IMR-90 (cell line): ENCODE results near the gene ATP6V0C. TPM values are rescaled to one million over a fixed set of nuclear protein-coding genes. Genes with fewer than 3 reads are reported as not detected.

ENCODE experiments used
- ATAC-seq: fragments of 200-7000 bp; cut with Tn5 transposase; 2 replicates; pipeline ENCODE4 v1.9.1; 2020; ENCODE audit warnings: low read depth, mild to moderate bottlenecking, moderate library complexity
- BruUV-seq: library from RNA; stranded (reverse); fragments of 400-500 nt; replicated peaks from 2 replicates; lab custom pipeline; 2021; lab: Mats Ljungman, UMichigan
- CTCF ChIA-PET: fragments of 300-600 bp; formaldehyde crosslinking; extraction: SDS; loops from one replicate; lab custom pipeline; 2021; ENCODE audit warnings: antibody characterized with exemption; lab: Yijun Ruan, JAX
- POLR2A ChIA-PET: fragments of 300-600 bp; sonication (Branson Sonifier 250); formaldehyde crosslinking; loops from one replicate; lab custom pipeline; 2022; ENCODE audit warnings: antibody characterized with exemption; ENCODE audit not compliant: unreplicated experiment; lab: Charles Lee
- DNase-seq: peaks from one replicate; pipeline ENCODE4 v3.0.0; 2013
- H2AFZ ChIP-seq: replicated peaks from 2 replicates; pipeline ENCODE3; 2013; ENCODE audit warnings: low read length, mild to moderate bottlenecking; ENCODE audit not compliant: poor library complexity
- H2AK5ac ChIP-seq: 2 replicates; pipeline ENCODE4 v1.6.1; 2013; ENCODE audit warnings: low read depth, low read length, inconsistent platforms
- H2AK9ac ChIP-seq: replicated peaks from 2 replicates; pipeline ENCODE3; 2013; ENCODE audit warnings: mild to moderate bottlenecking, low read depth, low read length, moderate library complexity; ENCODE audit not compliant: poor library complexity
- H2BK120ac ChIP-seq: 2 replicates; pipeline ENCODE4 v1.6.1; 2013; ENCODE audit warnings: low read depth, low read length, inconsistent platforms
- H2BK15ac ChIP-seq: 3 replicates; pipeline ENCODE4 v1.6.1; 2013; ENCODE audit warnings: low read depth, low read length, inconsistent platforms
- H2BK20ac ChIP-seq: 2 replicates; pipeline ENCODE4 v1.6.1; 2013; ENCODE audit warnings: low read depth, mild to moderate bottlenecking, inconsistent platforms, low read length, moderate library complexity
- H2BK5ac ChIP-seq: 2 replicates; pipeline ENCODE4 v1.6.1; 2013; ENCODE audit warnings: mild to moderate bottlenecking, low read depth, low read length, inconsistent platforms; ENCODE audit not compliant: poor library complexity, severe bottlenecking
- H3K14ac ChIP-seq: replicated peaks from 2 replicates; pipeline ENCODE4 v1.6.1; 2013; ENCODE audit warnings: low read depth, low read length, inconsistent platforms
- H3K18ac ChIP-seq: 2 replicates; pipeline ENCODE4 v1.6.1; 2013; ENCODE audit warnings: low read depth, low read length, control low read depth
- H3K23ac ChIP-seq: 2 replicates; pipeline ENCODE4 v1.6.1; 2013; ENCODE audit warnings: low read depth, low read length, inconsistent platforms
- H3K27ac ChIP-seq: 2 replicates; pipeline ENCODE4 v1.5.1; 2013; ENCODE audit warnings: mild to moderate bottlenecking, control low read depth, low read length; ENCODE audit not compliant: insufficient read depth
- H3K27me3 ChIP-seq: 2 replicates; pipeline ENCODE4 v1.6.1; 2013; ENCODE audit warnings: low read length; ENCODE audit not compliant: control insufficient read depth, insufficient read depth
- H3K36me3 ChIP-seq: 2 replicates; pipeline ENCODE4 v1.6.1; 2013; ENCODE audit warnings: low read length, mixed read lengths; ENCODE audit not compliant: control insufficient read depth, insufficient read depth
- H3K4ac ChIP-seq: 2 replicates; pipeline ENCODE4 v1.6.1; 2013; ENCODE audit warnings: low read depth, low read length, inconsistent platforms
- H3K4me1 ChIP-seq: 2 replicates; pipeline ENCODE4 v1.6.1; 2013; ENCODE audit warnings: low read length, mixed read lengths; ENCODE audit not compliant: control insufficient read depth, insufficient read depth
- H3K4me2 ChIP-seq: 2 replicates; pipeline ENCODE4 v1.6.1; 2013; ENCODE audit warnings: low read depth, mild to moderate bottlenecking, control low read depth, low read length, moderate library complexity
- H3K4me3 ChIP-seq: 2 replicates; pipeline ENCODE4 v1.5.1; 2013; ENCODE audit warnings: low read depth, mild to moderate bottlenecking, control low read depth, low read length, moderate library complexity; ENCODE audit not compliant: insufficient read depth
- H3K56ac ChIP-seq: 2 replicates; pipeline ENCODE4 v1.6.1; 2013; ENCODE audit warnings: low read length, inconsistent platforms; ENCODE audit not compliant: insufficient read depth; ENCODE audit errors: extremely low read depth
- H3K79me1 ChIP-seq, 2 experiments: 2 replicates each; pipeline ENCODE4 v1.6.1; 2013; ENCODE audit warnings: low read length in 2 of 2, inconsistent platforms in 1 of 2, low read depth in 1 of 2
- H3K9ac ChIP-seq: 2 replicates; pipeline ENCODE4 v1.6.1; 2013; ENCODE audit warnings: low read depth, low read length, control low read depth
- H3K9me1 ChIP-seq: 2 replicates; pipeline ENCODE4 v1.6.1; 2013; ENCODE audit warnings: low read length, inconsistent platforms; ENCODE audit not compliant: insufficient read depth
- H3K9me3 ChIP-seq: 2 replicates; pipeline ENCODE4 v1.6.1; 2013; ENCODE audit warnings: low read length; ENCODE audit not compliant: control insufficient read depth, insufficient read depth
- H4K20me1 ChIP-seq: 2 replicates; pipeline ENCODE4 v1.6.1; 2013; ENCODE audit warnings: low read length, inconsistent platforms; ENCODE audit not compliant: insufficient read depth
- H4K5ac ChIP-seq: 2 replicates; pipeline ENCODE4 v1.6.1; 2013; ENCODE audit warnings: mild to moderate bottlenecking, low read depth, low read length, control low read depth
- H4K8ac ChIP-seq, 2 experiments: 2 replicates each; pipeline ENCODE4 v1.6.1; 2013; ENCODE audit warnings: low read depth in 2 of 2, low read length in 2 of 2, control low read depth in 1 of 2, inconsistent platforms in 1 of 2
- H4K91ac ChIP-seq: 2 replicates; pipeline ENCODE4 v1.6.1; 2013; ENCODE audit warnings: low read depth, low read length, inconsistent platforms; ENCODE audit not compliant: insufficient read depth
- BHLHE40 ChIP-seq: fragments of 150-350 bp; IDR thresholded peaks from 2 replicates; pipeline ENCODE4 v1.6.1; 2016; ENCODE audit warnings: mild to moderate bottlenecking, low read depth, low read length
- CEBPB ChIP-seq: IDR thresholded peaks from 2 replicates; pipeline ENCODE4 v1.6.1; 2012; ENCODE audit warnings: low read depth, low read length, improper control_type of control experiment
- CHD1 ChIP-seq: IDR thresholded peaks from 2 replicates; pipeline ENCODE4 v1.6.1; 2012; ENCODE audit warnings: low read depth, low read length, improper control_type of control experiment
- FOS ChIP-seq: fragments of 150-350 bp; IDR thresholded peaks from 2 replicates; pipeline ENCODE4 v1.6.1; 2016; ENCODE audit warnings: low read depth, low read length
- MAFK ChIP-seq: IDR thresholded peaks from 2 replicates; pipeline ENCODE4 v1.6.1; 2012; ENCODE audit warnings: low read depth, low read length, improper control_type of control experiment
- MAZ ChIP-seq: IDR thresholded peaks from 2 replicates; pipeline ENCODE4 v1.6.1; 2012; ENCODE audit warnings: low read depth, mild to moderate bottlenecking, low read length, improper control_type of control experiment, moderate library complexity, borderline replicate concordance
- MXI1 ChIP-seq: IDR thresholded peaks from 2 replicates; pipeline ENCODE4 v1.6.1; 2012; ENCODE audit warnings: low read depth, mild to moderate bottlenecking, low read length, moderate library complexity, borderline replicate concordance
- NFE2L2 ChIP-seq: fragments of 150-350 bp; IDR thresholded peaks from 2 replicates; pipeline ENCODE4 v1.6.1; 2016; ENCODE audit warnings: low read depth, mild to moderate bottlenecking, low read length
- POLR2A ChIP-seq: IDR thresholded peaks from 2 replicates; pipeline ENCODE4 v1.6.1; 2012; ENCODE audit warnings: mild to moderate bottlenecking, low read depth, low read length
- RAD21 ChIP-seq: IDR thresholded peaks from 2 replicates; pipeline ENCODE4 v1.6.1; 2012; ENCODE audit warnings: low read length, improper control_type of control experiment
- RCOR1 ChIP-seq: IDR thresholded peaks from 2 replicates; pipeline ENCODE4 v1.6.1; 2012; ENCODE audit warnings: mild to moderate bottlenecking, low read length, improper control_type of control experiment; ENCODE audit not compliant: insufficient replicate concordance
- RFX5 ChIP-seq: IDR thresholded peaks from 2 replicates; pipeline ENCODE4 v1.8.0; 2012; ENCODE audit warnings: low read depth, mild to moderate bottlenecking, low read length, moderate library complexity
- SMC3 ChIP-seq: fragments of 150-350 bp; IDR thresholded peaks from 2 replicates; pipeline ENCODE4 v1.6.1; 2016; ENCODE audit warnings: low read depth, mild to moderate bottlenecking, antibody characterized with exemption, low read length, moderate library complexity
- USF2 ChIP-seq: fragments of 150-350 bp; IDR thresholded peaks from 2 replicates; pipeline ENCODE4 v1.6.1; 2017; ENCODE audit warnings: mild to moderate bottlenecking, antibody characterized with exemption, low read length, low read depth
- WGBS, 2 experiments: methylation state at CpG; one replicate each; pipeline versions ENCODE4 v1.1.5 to v1.1.7; 2013; ENCODE audit warnings: missing lambda C conversion rate in 2 of 2; ENCODE audit not compliant: insufficient read length in 1 of 2; ENCODE audit errors: extremely low coverage in 2 of 2; 5-methylcytosine and 5-hydroxymethylcytosine counted together
- dilution Hi-C: fragments of 300-500 bp; cut with HindIII; formaldehyde crosslinking; loops from one replicate; pipeline ENCODE4 v1.14.3; 2018; ENCODE audit warnings: low sequenced_read_pairs; ENCODE audit not compliant: unreplicated experiment
- in situ Hi-C: fragments of 300-500 bp; cut with MboI; formaldehyde crosslinking; loops from 3 replicates; pipeline ENCODE4 v1.14.3; 2019; ENCODE audit warnings: low sequenced_read_pairs, inconsistent platforms, mixed read lengths
- intact Hi-C: fragments of 100-400 bp; cut with micrococcal nuclease; formaldehyde crosslinking; loops from 2 replicates; pipeline ENCODE4 v1.10.0; 2022
- polyA plus RNA-seq, 3 experiments: library from polyadenylated mRNA; depleted of rRNA; stranded (reverse); fragments of >200 nt; gene quantifications; 2 replicates each; pipeline ENCODE4 v1.2.3, GENCODE V29; 2012; ENCODE audit warnings: low replicate concordance in 1 of 3
- total RNA-seq: library from RNA; depleted of rRNA; stranded (reverse); fragments of >200 nt; gene quantifications from 2 replicates; pipeline ENCODE4 v1.2.3, GENCODE V29; 2012
- TF ChIP-seq, protein P1 (sequence below): fragments of 150-350 bp; IDR thresholded peaks from 2 replicates; pipeline ENCODE4 v1.6.1; 2016; ENCODE audit warnings: low read depth, mild to moderate bottlenecking, low read length, moderate library complexity, borderline replicate concordance
- TF ChIP-seq, protein P2 (sequence below): conservative IDR thresholded peaks from 2 replicates; pipeline ENCODE4 v1.5.1; 2012; ENCODE audit warnings: mild to moderate bottlenecking, low read depth, low read length, improper control_type of control experiment

The ATP6V0C gene
- total and polyA plus RNA-seq, 2 of the 4 experiments (the other 2 are of a cell fraction), result 8.4 to 107 TPM

- Histone ChIP-seq H3K4me1 (peaks cover 16% of the 10 kb centered on the region), H3K56ac (no peak within 1 kb of the TSS), H3K36me3 (peaks cover 30% of the 10 kb centered on the region; the same call in 1 of the 2 replicates), H4K20me1 (no peaks in the 10 kb centered on the region; the same call in none of the 2 replicates), H2BK5ac (peak within 1 kb of the TSS; percentile 59), H4K5ac (peak within 1 kb of the TSS; percentile 14; the same call in 1 of the 2 replicates), H3K23ac (peak within 1 kb of the TSS; percentile 64; the same call in 1 of the 2 replicates), H3K18ac (no peak within 1 kb of the TSS; the same call in 1 of the 2 replicates), H2AFZ (peak within 1 kb of the TSS; percentile 95), H2AK9ac (peak within 1 kb of the TSS; percentile 94), H2BK20ac (no peak within 1 kb of the TSS), H3K4ac (peak within 1 kb of the TSS; percentile 79), H2BK120ac (no peak within 1 kb of the TSS), H3K9me3 (no peaks in the 10 kb centered on the region), H3K27me3 (no peaks in the 10 kb centered on the region), H3K27ac (peak within 1 kb of the TSS; percentile 75), H3K4me3 (peak within 1 kb of the TSS; percentile 60), H3K9ac (peak within 1 kb of the TSS; percentile 84), H3K4me2 (peak within 1 kb of the TSS; percentile 96), H3K79me1 (peaks cover 0 to 25% of the 10 kb centered on the region in 2 experiments; a peak in 1 of 4 replicates), H3K14ac (peak within 1 kb of the TSS; percentile 80), H2BK15ac (no peak within 1 kb of the TSS), H4K91ac (peak within 1 kb of the TSS; percentile 50), H3K9me1 (peaks cover 10% of the 10 kb centered on the region; the same call in 1 of the 2 replicates), H4K8ac (peak within 1 kb of the TSS; percentile 79 to 80; a peak in 3 of 4 replicates), H2AK5ac (peak within 1 kb of the TSS; percentile 86)
- POLR2A ChIA-PET, result no interaction called here
- in situ Hi-C loops, result no loop called here
- TF ChIP-seq RAD21, result no peak
- TF ChIP-seq MAZ, result no peak
- TF ChIP-seq, protein P1, sequence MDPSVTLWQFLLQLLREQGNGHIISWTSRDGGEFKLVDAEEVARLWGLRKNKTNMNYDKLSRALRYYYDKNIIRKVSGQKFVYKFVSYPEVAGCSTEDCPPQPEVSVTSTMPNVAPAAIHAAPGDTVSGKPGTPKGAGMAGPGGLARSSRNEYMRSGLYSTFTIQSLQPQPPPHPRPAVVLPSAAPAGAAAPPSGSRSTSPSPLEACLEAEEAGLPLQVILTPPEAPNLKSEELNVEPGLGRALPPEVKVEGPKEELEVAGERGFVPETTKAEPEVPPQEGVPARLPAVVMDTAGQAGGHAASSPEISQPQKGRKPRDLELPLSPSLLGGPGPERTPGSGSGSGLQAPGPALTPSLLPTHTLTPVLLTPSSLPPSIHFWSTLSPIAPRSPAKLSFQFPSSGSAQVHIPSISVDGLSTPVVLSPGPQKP, result no peak
- no peak for TF ChIP-seq USF2
- TF ChIP-seq MAFK, result no peak
- no peak for TF ChIP-seq BHLHE40
- no peak for TF ChIP-seq CHD1
- no peak for TF ChIP-seq RFX5
- TF ChIP-seq CEBPB, result no peak
- no peak for TF ChIP-seq FOS
- TF ChIP-seq POLR2A, result no peak
- no peak for TF ChIP-seq RCOR1
- TF ChIP-seq SMC3, result no peak
- no peak for TF ChIP-seq NFE2L2
- TF ChIP-seq, protein P2, sequence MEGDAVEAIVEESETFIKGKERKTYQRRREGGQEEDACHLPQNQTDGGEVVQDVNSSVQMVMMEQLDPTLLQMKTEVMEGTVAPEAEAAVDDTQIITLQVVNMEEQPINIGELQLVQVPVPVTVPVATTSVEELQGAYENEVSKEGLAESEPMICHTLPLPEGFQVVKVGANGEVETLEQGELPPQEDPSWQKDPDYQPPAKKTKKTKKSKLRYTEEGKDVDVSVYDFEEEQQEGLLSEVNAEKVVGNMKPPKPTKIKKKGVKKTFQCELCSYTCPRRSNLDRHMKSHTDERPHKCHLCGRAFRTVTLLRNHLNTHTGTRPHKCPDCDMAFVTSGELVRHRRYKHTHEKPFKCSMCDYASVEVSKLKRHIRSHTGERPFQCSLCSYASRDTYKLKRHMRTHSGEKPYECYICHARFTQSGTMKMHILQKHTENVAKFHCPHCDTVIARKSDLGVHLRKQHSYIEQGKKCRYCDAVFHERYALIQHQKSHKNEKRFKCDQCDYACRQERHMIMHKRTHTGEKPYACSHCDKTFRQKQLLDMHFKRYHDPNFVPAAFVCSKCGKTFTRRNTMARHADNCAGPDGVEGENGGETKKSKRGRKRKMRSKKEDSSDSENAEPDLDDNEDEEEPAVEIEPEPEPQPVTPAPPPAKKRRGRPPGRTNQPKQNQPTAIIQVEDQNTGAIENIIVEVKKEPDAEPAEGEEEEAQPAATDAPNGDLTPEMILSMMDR, result no peak
- TF ChIP-seq MXI1, result no peak
- WGBS, 2 experiments, result no CpG with 5 or more reads among the region's 11 CpGs
- CTCF ChIA-PET, result no interaction called here
- no TSS peak for BruUV-seq
- no peak for DNase-seq
- intact Hi-C loops, result no loop called here
- peak; percentile 8 for ATAC-seq
- dilution Hi-C loops, result no loop called here
These were observed 17.6 kb downstream of the ATP6V0C start, which contains the start of gene CEMP1 for GRCh38 chr16:2531371-2531695. Gene CEMP1 (minus strand): TSS chr16:2531408. CDS start chr16:2531073, 335 bp downstream.
